Subcutaneous adipose tissue (tissue), 4 donors: Measurements from ENCODE around the gene DISP3. TPM values are rescaled to one million over a fixed set of nuclear protein-coding genes. Genes with fewer than 3 reads are reported as not detected.

Source experiments
- CTCF ChIP-seq: fragments of 450-650 bp; IDR thresholded peaks from one replicate; pipeline ENCODE4 v1.5.1; 2016; ENCODE audit warnings: low read depth, mild to moderate bottlenecking, control low read depth, antibody characterized with exemption, moderate library complexity
- total RNA-seq, 4 donors: library from RNA; depleted of rRNA; stranded (reverse); fragments of >200 nt; gene quantifications; one replicate each; pipeline ENCODE4 v1.1.0, GENCODE V29; 2016

Gene DISP3
- not detected for total RNA-seq

GRCh38 chr1:11478571-11479374, at the start of gene DISP3:
DISP3 (plus strand) TSS chr1:11479155; CDS start chr1:11500993, 21,838 bp downstream.
- no peak for TF ChIP-seq CTCF

GRCh38 chr1:11429226-11429625, 49.7 kb upstream of the DISP3 start:
- no peak for TF ChIP-seq CTCF

GRCh38 chr1:11429935-11430334, 49.0 kb upstream of the DISP3 start:
- TF ChIP-seq CTCF = no peak

- no peak for TF ChIP-seq CTCF
Measured at GRCh38 chr1:11431941-11432507, 46.9 kb upstream of the DISP3 start.

GRCh38 chr1:11432526-11432925, 46.4 kb upstream of the DISP3 start:
- TF ChIP-seq CTCF = no peak

GRCh38 chr1:11434501-11434900, 44.5 kb upstream of the DISP3 start:
- no peak for TF ChIP-seq CTCF

GRCh38 chr1:11434926-11435325, 44.0 kb upstream of the DISP3 start:
- TF ChIP-seq CTCF = no peak
